Stimulated activated CD4-positive, alpha-beta T cell treated with anti-CD3 and anti-CD28 coated beads, Interleukin-15, amount 100 ng/mL, for 24 hours (primary cell): ENCODE measurements around the gene TBC1D22A.

Experiments
- DNase-seq: peaks from one replicate; pipeline ENCODE4 v3.0.0-alpha.2; 2020

Gene TBC1D22A

DNA sequence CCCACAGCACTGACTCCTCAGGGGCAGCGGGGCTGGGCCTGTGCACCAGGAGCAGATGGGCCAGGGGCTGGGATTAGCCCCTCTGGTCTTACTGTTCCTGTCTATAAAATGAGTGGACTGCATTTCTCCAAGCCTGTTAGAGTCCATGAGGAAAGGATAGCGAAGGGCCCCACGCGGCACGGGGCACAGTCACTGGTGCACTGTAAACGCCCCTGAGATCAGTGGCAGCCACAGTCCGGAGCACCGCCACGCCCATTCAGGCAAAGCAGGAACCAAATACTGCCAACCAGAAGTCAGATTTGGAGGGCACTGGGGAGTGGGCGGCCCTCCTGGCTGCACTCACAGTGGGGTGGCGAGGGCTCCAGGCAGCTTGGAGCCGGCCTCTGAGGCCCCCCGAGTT, 387.5 kb downstream of the TBC1D22A start:
- DNase-seq: no peak

DNA sequence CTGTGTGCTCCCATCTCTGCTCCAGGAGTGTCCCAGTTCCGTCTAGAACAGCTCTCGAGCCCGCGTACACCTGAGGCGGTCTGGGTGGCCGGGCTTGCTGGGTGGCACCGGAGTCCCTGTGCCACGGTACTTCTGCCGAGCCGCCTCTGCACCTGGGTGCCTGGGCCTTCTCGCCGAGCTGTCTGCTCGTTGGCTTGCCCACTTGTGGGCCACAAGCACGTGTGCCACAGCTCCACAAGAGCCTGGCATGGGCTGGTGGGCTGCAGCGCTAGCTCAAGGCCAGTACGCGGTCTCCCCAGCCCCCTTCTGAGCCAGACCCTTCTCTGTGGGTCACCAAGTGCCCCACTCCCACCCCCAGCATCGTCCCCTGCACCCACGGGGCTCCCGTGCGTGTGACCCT, 388.0 kb downstream of the TBC1D22A start:
- DNase-seq: no peak

DNA sequence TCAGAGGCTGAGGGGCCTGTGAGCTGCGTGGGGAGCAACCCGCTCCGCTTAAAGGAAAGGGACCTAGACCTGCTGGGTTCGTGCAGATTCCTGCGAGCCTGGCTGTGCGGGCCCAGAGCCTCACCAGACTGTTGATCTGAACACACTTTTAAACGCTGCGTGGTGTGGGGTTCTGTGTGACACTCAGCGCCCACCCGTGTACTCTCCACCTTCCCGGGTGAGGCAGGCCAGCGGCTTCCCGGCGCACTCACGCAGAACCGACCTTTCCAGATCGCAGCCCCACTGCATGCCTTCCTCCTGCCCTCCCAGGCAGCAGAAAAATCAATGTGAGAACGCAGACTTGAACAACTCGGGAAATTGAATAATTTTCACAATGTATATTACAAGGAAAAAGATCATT, 388.6 kb downstream of the TBC1D22A start:
- DNase-seq: no peak

DNA sequence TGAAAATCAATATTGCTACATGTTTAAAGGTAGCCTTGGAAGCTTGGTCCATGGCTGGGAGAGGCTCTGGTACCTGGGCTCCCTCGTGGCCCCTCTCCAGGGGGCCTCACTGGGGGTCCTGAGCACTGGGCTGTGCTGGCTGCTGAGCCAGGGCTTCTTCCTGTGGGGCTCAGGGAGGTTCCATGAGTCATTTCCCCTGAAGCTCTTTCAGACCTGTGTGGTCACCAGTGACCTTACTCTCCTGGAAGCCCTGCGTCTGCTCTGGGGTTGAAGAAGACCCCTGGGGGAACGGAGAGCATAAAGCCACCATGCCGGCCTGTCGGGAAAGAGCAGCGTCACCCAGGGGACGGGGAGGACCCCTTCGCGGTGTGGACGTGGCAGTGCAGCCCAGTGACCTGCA, 389.0 kb downstream of the TBC1D22A start:
- no peak for DNase-seq

DNA sequence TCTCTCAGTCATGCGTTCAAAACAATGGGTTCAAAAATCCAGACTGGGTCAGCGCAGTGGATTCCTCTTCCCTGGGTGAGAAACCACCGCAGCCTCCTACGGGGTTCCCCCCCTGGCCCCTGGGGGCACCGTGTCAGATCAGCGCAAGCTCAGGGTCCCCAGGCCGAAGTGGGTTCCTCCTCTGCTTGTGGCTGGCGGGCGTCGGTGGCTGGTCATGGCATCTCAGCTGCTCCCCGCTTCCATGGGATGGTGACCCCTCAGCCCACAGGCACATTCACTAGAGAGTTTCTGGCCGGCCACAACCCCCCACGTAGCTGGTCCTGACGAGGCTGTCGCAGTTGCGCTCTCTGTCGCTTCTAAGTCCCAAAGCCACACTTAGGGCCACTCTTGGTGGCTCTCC, 389.8 kb downstream of the TBC1D22A start:
- no peak for DNase-seq

DNA sequence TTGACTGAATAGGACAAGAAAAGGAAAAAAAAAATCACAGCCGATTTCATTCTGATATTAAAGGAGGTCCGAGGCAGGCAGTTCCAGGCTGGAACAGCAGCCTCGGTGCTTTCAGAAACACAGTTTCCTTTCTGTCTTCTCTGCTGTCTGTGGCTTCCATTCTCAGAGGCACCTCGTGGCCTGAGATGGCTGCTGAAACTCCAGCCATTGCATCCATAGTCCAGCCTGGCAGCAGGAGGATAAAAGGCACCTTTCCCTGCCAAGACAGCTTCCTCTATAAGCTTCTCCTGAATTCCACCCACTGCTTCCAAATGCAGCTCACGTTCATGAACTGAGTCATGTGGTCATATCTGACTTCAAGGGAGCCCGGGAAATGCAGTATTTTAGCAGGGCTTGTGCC, 390.5 kb downstream of the TBC1D22A start:
- DNase-seq: no peak

DNA sequence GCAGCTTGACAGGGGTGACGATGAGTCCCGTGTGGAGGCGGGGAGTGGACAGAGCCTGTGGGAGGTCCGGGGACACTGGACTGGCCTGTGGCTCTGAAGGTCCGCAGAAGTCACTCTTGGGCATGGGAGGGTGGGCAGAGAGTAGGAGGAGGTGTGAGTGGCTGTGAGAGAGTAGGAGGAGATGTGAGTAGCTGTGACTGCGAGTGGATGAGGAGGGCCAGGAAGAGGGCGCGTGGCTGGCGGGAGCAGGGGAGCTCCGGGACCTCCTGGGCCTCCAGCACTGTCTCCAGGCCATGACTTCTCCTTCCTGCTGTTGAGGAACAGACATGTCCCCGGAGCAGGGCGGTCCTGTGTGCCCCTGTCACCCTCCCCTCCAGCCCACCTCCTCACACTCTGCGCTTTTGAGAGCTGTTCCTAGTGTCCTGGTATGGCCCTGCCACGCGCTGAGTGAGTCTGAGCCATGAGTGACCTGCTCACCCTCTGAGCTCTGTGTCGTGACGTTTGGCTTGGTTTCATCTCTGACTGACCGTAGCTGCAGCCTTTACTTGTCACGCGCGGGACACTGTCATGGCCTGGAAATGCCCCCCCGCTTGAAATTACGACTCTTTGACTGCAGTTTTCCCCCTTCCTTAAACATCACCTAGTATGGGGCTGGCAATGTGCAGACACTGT, 391.5 kb downstream of the TBC1D22A start:
- DNase-seq: no peak

DNA sequence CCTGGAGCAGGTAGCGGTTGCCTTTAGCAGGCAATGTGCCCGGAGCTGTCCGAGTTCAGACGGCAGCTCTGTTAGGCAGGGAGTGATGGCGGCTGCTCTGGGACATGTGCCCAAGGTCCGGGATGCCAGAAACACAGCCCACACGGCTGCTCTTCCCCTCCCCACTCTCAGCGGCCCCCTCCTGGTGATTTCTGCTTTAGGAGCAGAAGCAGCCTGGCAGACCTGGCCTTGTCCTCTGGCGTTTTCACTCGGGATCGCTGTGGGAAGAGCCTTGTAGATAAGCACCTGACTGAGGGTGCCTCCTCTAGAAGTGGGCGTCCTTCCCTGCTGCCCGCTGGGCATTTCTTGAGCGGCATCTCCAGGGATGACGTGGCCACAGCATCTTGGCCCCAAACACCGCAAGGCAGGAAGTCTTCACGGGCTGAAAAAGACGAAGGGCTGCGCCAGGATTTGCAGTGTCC, 392.2 kb downstream of the TBC1D22A start:
- no peak for DNase-seq

DNA sequence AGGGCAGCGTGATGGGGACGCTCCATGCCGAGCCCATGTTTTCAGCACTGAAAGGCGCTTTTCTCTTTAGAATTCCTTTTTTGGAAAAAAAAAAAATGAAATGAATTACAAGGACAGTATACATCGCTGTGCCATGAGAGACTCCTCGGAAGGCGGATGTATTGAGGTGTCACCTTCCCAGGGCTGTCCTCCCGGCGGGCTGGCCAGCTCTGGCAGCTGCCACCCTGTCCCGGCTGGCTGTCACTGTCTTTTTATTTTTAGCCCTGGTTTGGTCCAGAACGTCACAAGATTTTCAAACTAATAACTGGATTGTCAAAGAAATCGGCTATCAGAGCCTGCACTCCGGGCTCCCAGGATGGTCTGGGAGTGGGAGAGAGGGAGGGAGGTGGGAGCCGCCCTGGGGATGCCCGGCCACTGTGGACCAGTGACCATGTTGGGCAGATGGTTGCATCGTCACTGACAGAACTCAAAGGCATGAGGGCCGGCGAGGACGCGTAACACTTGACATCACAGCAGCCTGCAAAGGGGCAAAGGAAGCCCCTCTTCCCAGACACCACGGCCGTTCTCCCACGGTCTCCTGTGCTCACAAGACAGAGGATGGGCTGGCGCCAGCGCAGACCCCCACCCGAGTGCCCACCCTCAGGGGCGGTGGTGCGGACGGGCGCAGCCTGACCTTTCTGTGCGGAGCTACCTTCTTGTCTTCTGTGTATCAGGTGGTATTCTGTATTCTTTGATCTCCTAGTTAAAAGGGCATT, 392.9 kb downstream of the TBC1D22A start:
- no peak for DNase-seq

DNA sequence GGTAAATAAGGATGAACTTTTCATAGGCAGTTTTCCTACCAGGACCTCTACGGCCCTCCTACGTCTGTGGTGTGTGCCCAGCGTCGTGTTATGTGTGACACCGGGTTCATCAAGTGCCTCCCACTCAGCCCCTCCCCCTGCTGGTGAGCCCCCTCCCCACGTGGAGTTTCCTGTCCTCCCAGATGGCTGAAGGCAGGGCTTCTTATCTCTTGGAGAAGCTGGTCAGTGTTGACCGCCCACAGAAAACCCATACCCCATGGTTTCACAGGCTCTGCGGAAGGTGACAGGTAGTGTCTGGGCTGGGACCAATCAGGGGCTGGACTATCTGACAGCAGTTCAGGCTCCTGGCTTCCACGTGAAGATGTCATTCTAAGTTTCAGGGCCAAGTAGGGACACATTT, 393.5 kb downstream of the TBC1D22A start:
- DNase-seq: no peak

DNA sequence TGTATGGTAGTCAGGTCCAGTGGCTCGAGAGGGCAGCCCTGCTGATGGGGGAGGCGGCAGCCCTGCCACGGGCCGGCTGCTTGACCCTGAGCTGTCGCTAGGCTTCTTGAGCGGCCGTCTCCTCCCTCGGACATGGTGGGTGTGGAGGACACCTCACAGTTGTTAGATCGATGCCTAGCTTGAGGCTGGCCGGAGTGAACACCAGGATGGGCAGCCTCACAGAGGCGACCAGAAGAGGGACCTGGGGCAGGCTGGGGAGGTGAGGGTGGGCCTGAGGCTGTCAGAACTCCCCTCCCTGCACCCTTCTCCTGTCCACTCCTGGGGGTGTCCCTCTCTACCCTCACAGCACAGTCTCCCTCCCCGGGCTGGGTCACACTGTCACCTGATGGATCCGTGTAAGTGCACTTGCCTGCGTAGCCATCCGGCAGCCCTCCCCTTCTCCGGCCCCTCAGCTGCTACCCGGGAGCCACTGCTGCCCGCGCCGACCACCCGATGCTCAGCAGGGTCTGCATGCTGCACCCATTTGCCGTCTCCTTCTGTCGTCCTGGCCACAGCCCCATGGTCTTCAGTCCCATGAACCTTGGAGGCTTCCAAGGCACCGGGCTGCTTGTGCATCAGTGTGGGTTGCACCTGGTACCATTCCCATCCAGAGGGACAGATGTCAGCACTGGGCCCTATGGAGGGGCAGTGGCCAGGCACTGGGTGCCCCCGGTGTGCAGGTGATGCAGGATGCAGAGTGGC, 394.1 kb downstream of the TBC1D22A start:
- no peak for DNase-seq

DNA sequence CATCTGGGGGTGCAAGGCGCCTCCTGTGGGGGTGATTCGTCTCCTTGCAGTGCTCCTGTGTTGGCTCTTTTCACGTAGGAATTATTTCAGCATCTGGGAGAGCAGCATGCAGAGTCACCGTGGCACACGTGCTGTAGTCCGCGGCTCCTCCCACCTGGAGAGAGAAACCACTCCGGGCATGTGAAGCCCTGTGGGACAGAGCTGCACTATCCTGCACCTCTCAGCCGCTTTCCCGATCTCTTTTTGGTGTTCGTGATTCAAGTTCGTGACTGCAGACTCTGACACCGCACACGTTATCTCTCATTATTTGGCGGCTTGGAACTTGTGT, 394.6 kb downstream of the TBC1D22A start:
- DNase-seq: no peak

DNA sequence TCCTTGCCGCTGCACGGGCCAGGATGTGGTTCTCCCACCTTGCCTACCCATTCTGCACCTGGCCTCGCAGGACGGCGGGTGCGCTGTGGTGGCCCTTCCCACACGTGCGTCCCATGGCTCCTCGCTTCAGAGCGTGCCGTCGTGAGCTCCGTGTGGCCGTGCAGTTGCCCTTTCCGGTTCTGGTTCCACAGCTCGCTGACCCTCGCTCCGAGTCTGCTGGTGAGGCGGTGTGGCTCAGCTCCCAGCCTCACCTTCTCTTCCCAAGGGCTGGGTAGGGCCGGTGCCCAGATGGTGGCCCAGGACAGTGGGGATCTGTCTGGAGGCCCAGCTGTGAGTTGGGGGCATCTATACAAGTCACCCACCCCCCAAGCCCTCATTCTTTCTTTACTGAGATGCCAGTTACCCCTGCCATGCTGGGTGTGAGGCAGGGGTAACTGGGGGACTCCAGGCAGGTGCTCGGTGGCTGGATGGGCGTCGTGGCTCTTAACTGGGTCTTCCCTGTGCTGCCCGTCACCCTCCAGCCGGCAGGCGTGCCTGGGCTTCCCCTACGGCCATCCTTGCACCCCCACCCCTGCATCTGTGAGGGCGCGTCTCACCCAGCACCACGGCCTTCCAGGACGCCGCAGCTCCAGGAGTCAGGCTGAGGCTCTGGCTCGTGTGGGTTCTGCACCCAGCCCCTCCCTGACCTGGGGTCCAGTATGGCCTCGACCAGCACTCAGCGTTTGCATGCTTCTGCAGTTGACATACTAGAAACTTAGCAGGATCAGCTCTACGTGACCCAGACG, 395.2 kb downstream of the TBC1D22A start:
- no peak for DNase-seq

DNA sequence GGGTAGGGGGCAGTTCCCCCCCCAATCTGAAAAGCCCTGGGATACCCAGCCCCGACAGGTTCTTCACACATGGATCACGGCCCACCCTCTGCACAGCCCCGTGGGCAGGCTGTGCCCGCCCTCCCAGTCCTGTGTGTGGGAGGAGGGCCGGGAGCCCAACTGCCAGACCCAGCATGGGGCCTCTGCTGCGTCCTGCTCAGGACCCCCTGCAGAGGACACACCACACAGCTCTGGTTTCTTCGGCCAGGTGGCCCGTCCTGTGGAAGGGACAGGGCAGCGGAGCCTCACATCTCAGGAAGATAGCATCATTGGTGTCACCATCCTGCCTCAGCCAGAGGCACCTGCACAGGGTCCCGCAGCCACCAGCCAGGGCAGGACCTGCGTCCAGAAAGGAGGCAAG, 396.0 kb downstream of the TBC1D22A start:
- DNase-seq: no peak

DNA sequence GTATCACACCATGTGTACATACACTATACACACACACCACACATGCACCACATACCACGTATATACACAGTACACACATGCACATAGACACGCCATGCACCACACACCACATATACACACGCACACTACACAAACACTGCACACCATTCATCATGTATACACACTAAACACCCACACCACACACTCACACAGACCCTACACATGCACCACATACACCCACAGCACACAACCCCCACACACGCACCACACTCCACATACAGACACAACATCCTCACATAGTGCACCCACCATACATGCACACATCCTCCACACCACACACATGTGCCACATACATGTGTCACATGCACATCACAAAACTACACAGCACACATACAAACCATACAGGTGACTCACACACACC, 397.1 kb downstream of the TBC1D22A start:
- no peak for DNase-seq

DNA sequence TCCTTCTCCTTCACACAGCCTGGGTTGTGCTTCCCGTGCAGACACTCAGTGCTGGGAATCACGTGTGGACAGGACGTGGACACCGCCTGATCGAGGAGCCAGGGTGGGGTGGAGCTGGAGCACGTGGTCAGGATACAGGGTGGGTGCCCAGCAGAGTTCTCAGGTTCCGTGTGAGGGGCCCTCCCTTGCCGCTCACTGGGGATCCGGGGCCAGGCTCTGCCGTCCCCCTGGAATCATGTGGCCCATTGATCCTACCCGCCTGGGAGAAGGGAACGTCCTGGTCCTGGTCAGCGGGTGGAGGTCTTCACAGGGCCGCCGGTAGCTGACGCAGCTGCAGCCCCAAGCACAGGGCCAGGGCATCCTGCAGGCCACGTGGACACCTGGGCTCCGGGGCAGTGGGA, 397.7 kb downstream of the TBC1D22A start:
- no peak for DNase-seq

DNA sequence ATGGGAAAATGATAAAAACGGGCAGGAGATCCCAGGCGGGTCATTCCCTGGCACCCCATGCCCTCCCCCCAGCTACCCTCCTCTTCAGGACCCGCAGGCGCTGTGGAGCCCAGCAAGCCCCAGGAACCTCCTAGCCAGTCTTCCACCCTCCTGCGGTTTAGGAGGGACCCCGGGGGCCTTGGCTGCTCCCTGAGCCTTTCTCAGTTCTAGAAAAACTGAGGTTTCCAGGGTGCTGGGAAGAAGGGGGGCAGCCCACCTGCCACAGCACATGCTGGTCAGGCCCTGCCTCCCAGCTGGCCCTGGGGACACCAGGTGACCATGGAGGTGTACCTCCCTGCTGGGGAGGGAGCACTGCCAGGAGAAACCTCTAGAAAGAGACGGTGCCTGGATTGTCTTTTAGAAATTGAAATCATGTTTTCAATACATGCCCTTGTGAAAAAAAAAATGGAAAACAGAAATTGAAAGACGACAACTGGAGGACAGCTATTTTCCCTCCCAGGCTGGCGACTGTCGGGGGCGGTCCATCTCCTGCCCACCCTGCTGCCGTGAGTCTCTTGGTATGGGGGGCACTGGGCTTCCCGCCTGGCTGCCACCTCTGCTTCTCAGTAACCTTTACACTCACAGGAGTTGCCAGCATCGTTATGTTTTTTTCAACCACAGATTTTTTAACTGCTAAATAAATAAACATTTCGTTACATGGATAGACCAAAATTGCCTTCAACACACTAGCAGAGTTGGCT, 398.5 kb downstream of the TBC1D22A start:
- no peak for DNase-seq

DNA sequence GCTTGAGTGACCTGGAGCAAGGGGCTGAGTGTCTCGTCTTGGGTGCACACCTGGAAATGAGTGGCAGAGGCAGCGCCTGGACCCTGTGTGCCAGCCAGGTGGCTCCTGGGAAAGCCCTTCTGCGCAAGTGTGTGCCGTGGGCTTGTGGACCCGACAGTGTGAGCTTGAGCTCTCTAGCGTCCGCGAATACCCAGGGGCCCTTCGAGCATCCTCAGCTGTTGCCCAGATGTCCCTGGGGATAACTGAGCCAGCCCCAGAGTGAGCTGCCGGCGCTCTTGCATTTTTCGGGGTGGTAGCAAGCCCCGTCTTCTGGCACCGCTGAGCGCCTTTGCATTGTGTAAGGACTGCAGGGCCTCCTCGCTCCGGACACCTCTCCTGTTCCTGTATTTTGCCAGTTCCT, 399.2 kb downstream of the TBC1D22A start:
- DNase-seq: no peak

DNA sequence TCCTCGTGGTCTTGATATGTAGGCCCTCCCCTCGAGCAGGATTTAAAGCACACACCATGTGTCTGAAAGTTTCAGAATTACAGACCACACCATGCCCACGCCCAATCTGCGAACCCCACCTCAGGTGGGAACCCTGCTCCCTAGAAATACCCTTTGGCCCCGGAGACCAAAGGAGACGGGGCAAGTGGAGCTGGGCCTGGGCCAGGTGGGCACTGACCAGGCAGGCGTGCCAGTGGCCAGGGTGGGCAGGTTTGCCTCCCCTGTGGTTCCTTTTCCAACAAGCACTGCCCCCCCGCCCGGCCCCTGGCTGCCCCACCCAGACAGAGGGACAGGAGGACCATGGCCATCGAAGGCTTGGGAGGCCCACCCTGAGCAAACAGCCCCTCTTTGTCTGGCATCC, 400.4 kb downstream of the TBC1D22A start:
- no peak for DNase-seq

DNA sequence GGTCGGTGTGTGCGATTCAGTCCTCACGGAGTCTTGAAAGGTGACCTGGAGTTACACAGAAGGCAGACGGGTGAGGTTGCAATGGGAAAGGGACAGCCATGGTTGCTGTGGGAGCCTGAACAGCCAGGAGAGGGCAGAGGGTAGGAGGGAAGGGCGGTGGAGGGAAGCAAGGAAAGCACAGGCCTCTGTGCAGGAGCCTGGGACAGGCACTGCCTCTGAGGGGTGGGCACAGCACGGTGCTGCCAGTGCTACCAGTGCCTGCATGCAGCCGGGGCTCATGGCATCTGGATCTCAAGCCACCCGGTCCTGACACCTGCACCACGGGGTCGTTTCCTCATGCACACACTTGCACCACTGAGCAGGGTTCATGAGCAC, 401.0 kb downstream of the TBC1D22A start:
- DNase-seq: no peak

DNA sequence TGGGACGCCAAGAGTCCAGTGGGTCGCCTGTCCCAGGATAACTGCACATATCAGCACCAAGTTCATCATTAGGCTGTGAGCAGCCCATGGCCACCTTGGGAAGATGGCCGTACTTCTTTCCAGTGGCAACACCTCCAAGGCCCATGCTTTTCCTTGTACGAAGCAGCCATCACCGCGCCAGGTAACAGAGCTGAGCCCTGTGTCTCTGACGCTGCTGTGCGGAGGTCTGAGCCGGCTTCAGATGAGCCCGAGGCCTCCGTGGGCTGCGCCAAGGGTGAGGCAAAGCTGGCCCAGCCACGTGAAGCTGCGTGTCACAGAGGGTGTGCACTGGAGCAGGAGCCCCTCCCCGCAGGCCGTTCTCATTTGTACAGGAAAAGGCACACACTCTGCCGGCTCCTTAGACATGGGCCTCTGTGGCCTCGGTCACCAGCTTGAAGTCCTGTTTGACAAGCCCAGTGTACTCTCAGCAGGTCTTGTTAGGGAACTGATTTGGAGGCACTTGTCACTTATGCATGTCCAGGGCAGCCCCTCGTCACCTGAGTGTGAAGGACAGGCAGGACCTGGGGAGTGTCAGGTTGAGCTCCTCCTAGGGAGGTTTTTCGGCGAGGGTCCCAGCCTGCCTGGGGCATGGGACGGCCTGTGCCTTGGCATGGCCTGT, 401.5 kb downstream of the TBC1D22A start:
- DNase-seq: no peak
